ENCODE results near the gene SCMH1. TPM values are rescaled to one million over a fixed set of nuclear protein-coding genes. Genes with fewer than 3 reads are reported as not detected.

SCMH1 gene
- total RNA-seq, 4 donors from 2014 or later: 76.5 to 110 (median 92.4) TPM

DNA sequence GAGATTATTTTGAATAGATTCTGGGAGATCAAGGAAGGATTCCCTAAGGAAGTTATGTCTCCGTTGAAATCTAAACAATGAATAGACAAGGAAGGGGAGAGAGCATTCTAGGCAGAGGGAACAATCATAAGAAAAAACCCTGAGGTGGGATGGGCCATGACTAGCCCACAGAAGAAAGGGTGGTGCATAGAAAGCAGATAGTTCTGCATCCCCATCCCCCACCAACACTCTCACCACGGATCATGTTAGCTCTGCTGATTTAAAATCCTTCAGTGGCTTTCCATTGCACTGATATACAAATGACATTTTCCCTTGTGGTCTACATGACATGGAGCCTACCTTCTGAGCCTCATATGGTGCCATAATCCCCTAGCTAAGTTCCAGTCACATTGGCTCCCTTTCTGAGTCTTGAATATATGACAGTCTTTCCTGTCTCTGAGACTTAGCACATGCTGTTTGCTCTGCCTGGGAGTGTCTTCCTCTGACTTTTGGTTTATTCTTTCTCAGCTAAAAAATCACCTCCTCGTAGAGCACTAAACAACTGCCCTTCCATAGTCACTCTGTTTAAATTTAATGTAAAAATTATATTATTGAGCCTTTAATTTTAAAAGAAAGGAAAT is 15.2 kb downstream of the SCMH1 start:
- H3K27me3 ChIP-seq: no peaks in the 10 kb centered on the region
- H3K9me3 ChIP-seq: no peaks in the 10 kb centered on the region
- H3K27ac ChIP-seq (replicated peaks in 1 of 4): no peak overlapping the region
- no peaks in the 10 kb centered on the region for H3K36me3 ChIP-seq
- TF ChIP-seq POLR2AphosphoS5 (IDR thresholded peaks at IDR 0.05): no peak
- TF ChIP-seq CTCF (IDR thresholded peaks at IDR 0.05): no peak
- no peak for TF ChIP-seq POLR2A (IDR thresholded peaks at IDR 0.05; ENCODE audit: low read depth)
- no peak for TF ChIP-seq EP300 (IDR thresholded peaks at IDR 0.05)
- intact Hi-C loops (cut with DNase I): no loop called here
- DNase-seq (ENCODE audit: extremely low spot score): no peak
- H3K4me1 ChIP-seq: peaks cover 11 to 27% (median 21%) of the 10 kb centered on the region in 4 donors
- 36% methylated on average over 3 of the region's 3 CpGs for WGBS
- H3K4me3 ChIP-seq: no peak overlapping the region

DNA sequence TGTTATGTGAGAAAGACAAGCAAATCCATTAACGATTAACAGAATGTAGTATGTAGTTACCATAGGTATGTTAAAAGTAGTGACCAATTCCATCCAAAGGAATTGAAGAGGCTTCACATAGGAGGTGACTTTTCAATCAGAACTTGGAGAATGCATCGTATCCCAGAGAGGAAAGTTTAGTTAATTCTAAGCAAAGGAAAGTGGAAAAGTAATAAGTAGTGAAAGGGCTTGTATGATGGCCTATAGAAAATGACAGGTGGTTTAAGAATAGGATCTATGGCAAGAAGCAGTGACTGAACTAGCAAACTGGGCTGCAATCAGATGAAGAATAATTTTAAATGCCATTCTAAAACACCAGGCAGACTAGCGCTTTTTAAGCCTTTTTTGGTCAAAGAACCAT is 16.6 kb downstream of the SCMH1 start:
- intact Hi-C loops (cut with DNase I): no loop called here
- TF ChIP-seq POLR2A (IDR thresholded peaks at IDR 0.05; ENCODE audit: low read depth) (no peak), POLR2AphosphoS5 (IDR thresholded peaks at IDR 0.05) (no peak), EP300 (IDR thresholded peaks at IDR 0.05) (no peak), CTCF (IDR thresholded peaks at IDR 0.05) (no peak)
- no peaks in the 10 kb centered on the region for H3K27me3 ChIP-seq
- no peaks in the 10 kb centered on the region for H3K36me3 ChIP-seq
- H3K4me1 ChIP-seq: peaks cover 11 to 27% (median 21%) of the 10 kb centered on the region in 4 donors
- WGBS: 96% methylated on average over 3 of the region's 3 CpGs
- H3K4me3 ChIP-seq: no peak overlapping the region
- H3K27ac ChIP-seq (replicated peaks in 1 of 4): no peak overlapping the region
- H3K9me3 ChIP-seq: no peaks in the 10 kb centered on the region
- no peak for DNase-seq (ENCODE audit: extremely low spot score)

DNA sequence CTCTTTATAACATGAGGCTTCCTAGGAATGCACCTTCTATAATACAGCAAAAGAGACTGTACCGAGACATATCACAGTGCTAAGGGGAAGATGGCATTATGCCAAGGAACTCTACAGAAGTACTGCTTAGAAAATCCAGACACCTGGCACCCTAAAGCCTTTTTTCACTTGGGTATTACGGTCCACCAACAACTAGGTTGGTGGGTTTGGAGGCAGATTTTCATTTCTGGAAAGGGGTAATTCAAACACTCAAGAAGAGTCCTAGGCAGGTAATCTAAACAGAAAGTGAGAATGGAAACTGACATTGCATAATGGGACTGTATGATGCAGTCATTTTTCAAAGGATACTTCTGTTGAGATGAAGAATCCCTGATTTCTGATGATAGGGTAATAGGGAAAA is 19.6 kb downstream of the SCMH1 start:
- Histone ChIP-seq H3K36me3 (no peaks in the 10 kb centered on the region), H3K4me1 (peaks cover 14 to 24% (median 20%) of the 10 kb centered on the region in 4 donors), H3K27ac (replicated peaks in 1 of 4) (no peak overlapping the region), H3K9me3 (peaks cover 0 to 8% (median 5%) of the 10 kb centered on the region in 4 donors), H3K4me3 (no peak overlapping the region), H3K27me3 (no peaks in the 10 kb centered on the region)
- no peak for DNase-seq (ENCODE audit: extremely low spot score)
- intact Hi-C loops (cut with DNase I): no loop called here
- no peak for TF ChIP-seq POLR2AphosphoS5 (IDR thresholded peaks at IDR 0.05)
- no peak for TF ChIP-seq EP300 (IDR thresholded peaks at IDR 0.05)
- TF ChIP-seq CTCF (IDR thresholded peaks at IDR 0.05): no peak
- TF ChIP-seq POLR2A (IDR thresholded peaks at IDR 0.05; ENCODE audit: low read depth): no peak
- WGBS: 64% methylated on average over 2 of the region's 2 CpGs

GRCh38 chr1:41221995-41222394 is 20.1 kb downstream of the SCMH1 start:
- H3K36me3 ChIP-seq: peaks cover 0 to 3% (median 0%) of the 10 kb centered on the region in 4 donors
- H3K27me3 ChIP-seq: no peaks in the 10 kb centered on the region
- no peak for TF ChIP-seq CTCF (IDR thresholded peaks at IDR 0.05)
- TF ChIP-seq POLR2A (IDR thresholded peaks at IDR 0.05; ENCODE audit: low read depth): no peak
- TF ChIP-seq POLR2AphosphoS5 (IDR thresholded peaks at IDR 0.05): no peak
- no peak for TF ChIP-seq EP300 (IDR thresholded peaks at IDR 0.05)
- no peak overlapping the region for H3K4me3 ChIP-seq
- no peak overlapping the region for H3K27ac ChIP-seq (replicated peaks in 1 of 4)
- intact Hi-C loops (cut with DNase I): no loop called here
- H3K4me1 ChIP-seq: peaks cover 13 to 19% (median 16%) of the 10 kb centered on the region in 4 donors
- peaks cover 0 to 8% (median 7%) of the 10 kb centered on the region in 4 donors for H3K9me3 ChIP-seq
- DNase-seq (ENCODE audit: extremely low spot score): no peak

DNA sequence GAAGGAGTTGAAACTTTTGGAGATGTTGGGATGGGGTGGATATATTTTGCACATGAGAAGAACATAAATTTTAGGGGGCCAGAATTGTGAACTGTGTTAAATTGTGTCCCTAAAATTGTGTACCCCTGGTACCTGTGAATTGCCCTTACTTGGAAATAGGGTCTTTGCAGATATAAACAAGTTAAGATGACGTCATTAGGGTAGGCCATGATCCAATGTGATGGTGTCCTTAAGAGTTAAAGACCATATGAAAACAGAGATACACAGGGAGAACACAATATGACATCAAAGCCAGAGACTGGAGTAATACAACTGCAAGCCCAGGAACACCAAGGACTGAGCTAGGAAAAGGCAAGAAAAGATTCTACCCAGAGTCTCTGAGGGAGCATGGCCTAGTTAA is 24.0 kb downstream of the SCMH1 start:
- H3K36me3 ChIP-seq: peaks cover 0 to 3% (median 0%) of the 10 kb centered on the region in 4 donors
- peaks cover 0 to 9% (median 7%) of the 10 kb centered on the region in 4 donors for H3K9me3 ChIP-seq
- no peak overlapping the region for H3K27ac ChIP-seq (replicated peaks in 1 of 4)
- TF ChIP-seq EP300 (IDR thresholded peaks at IDR 0.05) (no peak), POLR2AphosphoS5 (IDR thresholded peaks at IDR 0.05) (no peak), CTCF (IDR thresholded peaks at IDR 0.05) (no peak), POLR2A (IDR thresholded peaks at IDR 0.05; ENCODE audit: low read depth) (no peak)
- no peak for DNase-seq (ENCODE audit: extremely low spot score)
- H3K4me3 ChIP-seq: no peak overlapping the region
- WGBS: 97% methylated on average over 1 of the region's 1 CpG
- H3K4me1 ChIP-seq: peaks cover 10 to 29% (median 25%) of the 10 kb centered on the region in 4 donors
- H3K27me3 ChIP-seq: no peaks in the 10 kb centered on the region
- intact Hi-C loops (cut with DNase I): no loop called here
